ENCODE measurements around the gene KCNIP4. TPM values are rescaled to one million over a fixed set of nuclear protein-coding genes. Genes with fewer than 3 reads are reported as not detected.

KCNIP4 gene
- total RNA-seq, 1 donor from 2014 or later, result not detected

GRCh38 chr4:21097865-21098264 is 850.7 kb downstream of the KCNIP4 start:
- intact Hi-C loops (cut with DNase I), result no loop called here
- ATAC-seq, result no peak
- DNase-seq (ENCODE audit: missing footprints), result no peak

GRCh38 chr4:21097026-21097425 is 851.5 kb downstream of the KCNIP4 start:
- intact Hi-C loops (cut with DNase I), result no loop called here
- ATAC-seq (no peak), DNase-seq (ENCODE audit: missing footprints) (no peak)

GRCh38 chr4:21092531-21092930 is 856.0 kb downstream of the KCNIP4 start:
- intact Hi-C loops (cut with DNase I), result no loop called here
- ATAC-seq, result no peak
- DNase-seq (ENCODE audit: missing footprints), result no peak

GRCh38 chr4:21090094-21090666 is 858.4 kb downstream of the KCNIP4 start:
- intact Hi-C loops (cut with DNase I), result no loop called here

GRCh38 chr4:21083413-21083812 is 865.2 kb downstream of the KCNIP4 start:
- intact Hi-C loops (cut with DNase I), result no loop called here
- DNase-seq (ENCODE audit: missing footprints), result no peak

More at GRCh38 chr4:21090094-21090666, 858.4 kb downstream of the KCNIP4 start:
- DNase-seq (ENCODE audit: missing footprints), result no peak
- no peak for ATAC-seq

GRCh38 chr4:21077967-21078366 is 870.6 kb downstream of the KCNIP4 start:
- ATAC-seq (no peak), DNase-seq (ENCODE audit: missing footprints) (no peak)
- intact Hi-C loops (cut with DNase I), result no loop called here

More at GRCh38 chr4:21083413-21083812, 865.2 kb downstream of the KCNIP4 start:
- no peak for ATAC-seq

- intact Hi-C loops (cut with DNase I), result no loop called here
- ATAC-seq (no peak), DNase-seq (ENCODE audit: missing footprints) (no peak)
Observed at GRCh38 chr4:21067351-21067750, 881.2 kb downstream of the KCNIP4 start.

GRCh38 chr4:21061902-21062301 is 886.7 kb downstream of the KCNIP4 start:
- intact Hi-C loops (cut with DNase I), result no loop called here
- DNase-seq (ENCODE audit: missing footprints) (no peak), ATAC-seq (no peak)

- DNase-seq (ENCODE audit: missing footprints) (no peak), ATAC-seq (no peak)
- intact Hi-C loops (cut with DNase I), result no loop called here
Observed at GRCh38 chr4:21046141-21046540, 902.4 kb downstream of the KCNIP4 start.

- no peak for DNase-seq (ENCODE audit: missing footprints)
- ATAC-seq, result no peak
- intact Hi-C loops (cut with DNase I), result no loop called here
Observed at GRCh38 chr4:21045119-21045518, 903.5 kb downstream of the KCNIP4 start.

GRCh38 chr4:21041708-21042107 is 906.9 kb downstream of the KCNIP4 start:
- intact Hi-C loops (cut with DNase I), result no loop called here
- ATAC-seq (no peak), DNase-seq (ENCODE audit: missing footprints) (no peak)

- intact Hi-C loops (cut with DNase I), result no loop called here
- no peak for ATAC-seq
Observed at GRCh38 chr4:21034728-21035127, 913.8 kb downstream of the KCNIP4 start.

GRCh38 chr4:21032089-21032645 is 916.4 kb downstream of the KCNIP4 start:
- ATAC-seq, result no peak
- intact Hi-C loops (cut with DNase I), result no loop called here
- DNase-seq (ENCODE audit: missing footprints), result no peak

More at GRCh38 chr4:21034728-21035127, 913.8 kb downstream of the KCNIP4 start:
- no peak for DNase-seq (ENCODE audit: missing footprints)

GRCh38 chr4:21018817-21019216 is 929.8 kb downstream of the KCNIP4 start:
- ATAC-seq, result no peak
- intact Hi-C loops (cut with DNase I), result no loop called here
- no peak for DNase-seq (ENCODE audit: missing footprints)

- intact Hi-C loops (cut with DNase I), result no loop called here
- ATAC-seq (no peak), DNase-seq (ENCODE audit: missing footprints) (no peak)
Observed at GRCh38 chr4:21013501-21013900, 935.1 kb downstream of the KCNIP4 start.

- ATAC-seq (no peak), DNase-seq (ENCODE audit: missing footprints) (no peak)
- intact Hi-C loops (cut with DNase I), result no loop called here
Observed at GRCh38 chr4:21012851-21013331, 935.7 kb downstream of the KCNIP4 start.

GRCh38 chr4:21011106-21011505 is 937.5 kb downstream of the KCNIP4 start:
- intact Hi-C loops (cut with DNase I), result no loop called here
- ATAC-seq (no peak), DNase-seq (ENCODE audit: missing footprints) (no peak)

GRCh38 chr4:21009956-21010355 is 938.6 kb downstream of the KCNIP4 start:
- intact Hi-C loops (cut with DNase I), result no loop called here
- ATAC-seq, result no peak

GRCh38 chr4:21005647-21006046 is 942.9 kb downstream of the KCNIP4 start:
- intact Hi-C loops (cut with DNase I), result no loop called here
- no peak for ATAC-seq

More at GRCh38 chr4:21009956-21010355, 938.6 kb downstream of the KCNIP4 start:
- no peak for DNase-seq (ENCODE audit: missing footprints)

GRCh38 chr4:21002976-21003375 is 945.6 kb downstream of the KCNIP4 start:
- DNase-seq (ENCODE audit: missing footprints) (no peak), ATAC-seq (no peak)

More at GRCh38 chr4:21005647-21006046, 942.9 kb downstream of the KCNIP4 start:
- DNase-seq (ENCODE audit: missing footprints), result no peak

GRCh38 chr4:21002286-21002685 is 946.3 kb downstream of the KCNIP4 start:
- no peak for ATAC-seq
- intact Hi-C loops (cut with DNase I), result no loop called here
- no peak for DNase-seq (ENCODE audit: missing footprints)

More at GRCh38 chr4:21002976-21003375, 945.6 kb downstream of the KCNIP4 start:
- intact Hi-C loops (cut with DNase I), result no loop called here

Measured in Right ventricle myocardium inferior (tissue), 1 donor.